GM20431 (cell line): Measurements from ENCODE around the gene SATB2.

Source experiments
- in situ Hi-C: fragments of 300-500 bp; cut with MseI, MboI; formaldehyde crosslinking; loops from one replicate; pipeline ENCODE4 v1.15.0; 2020; ENCODE audit warnings: low sequenced_read_pairs; ENCODE audit not compliant: unreplicated experiment

The SATB2 gene

GRCh38 chr2:199455545-199456382, 2.0 kb downstream of the SATB2 start:
- in situ Hi-C loops = no loop called here

- in situ Hi-C loops = no loop called here
Measured at GRCh38 chr2:199455210-199455544, 2.6 kb downstream of the SATB2 start.

GRCh38 chr2:199452991-199453379, 4.8 kb downstream of the SATB2 start:
- in situ Hi-C loops = no loop called here

GRCh38 chr2:199452260-199452990, 5.3 kb downstream of the SATB2 start:
- in situ Hi-C loops = no loop called here

- in situ Hi-C loops = no loop called here
Measured at GRCh38 chr2:199449956-199450355, 7.8 kb downstream of the SATB2 start.

GRCh38 chr2:199449455-199449854, 8.3 kb downstream of the SATB2 start:
- in situ Hi-C loops = no loop called here

- in situ Hi-C loops = no loop called here
Measured at GRCh38 chr2:199446996-199447576, 10.7 kb downstream of the SATB2 start.

GRCh38 chr2:199444749-199445148, 13.0 kb downstream of the SATB2 start:
- in situ Hi-C loops = no loop called here

GRCh38 chr2:199443589-199444130, 14.1 kb downstream of the SATB2 start:
- in situ Hi-C loops = no loop called here

GRCh38 chr2:199442173-199442572, 15.6 kb downstream of the SATB2 start:
- in situ Hi-C loops = no loop called here

- in situ Hi-C loops = no loop called here
Measured at GRCh38 chr2:199441759-199442158, 16.0 kb downstream of the SATB2 start.

GRCh38 chr2:199440118-199440517, 17.6 kb downstream of the SATB2 start:
- in situ Hi-C loops = no loop called here

GRCh38 chr2:199439542-199439941, 18.2 kb downstream of the SATB2 start:
- in situ Hi-C loops = no loop called here

- in situ Hi-C loops = no loop called here
Measured at GRCh38 chr2:199439066-199439465, 18.7 kb downstream of the SATB2 start.

- in situ Hi-C loops = no loop called here
Measured at GRCh38 chr2:199434555-199434954, 23.2 kb downstream of the SATB2 start.

- in situ Hi-C loops = no loop called here
Measured at GRCh38 chr2:199433204-199433832, 24.4 kb downstream of the SATB2 start.

GRCh38 chr2:199431746-199432213, 26.0 kb downstream of the SATB2 start:
- in situ Hi-C loops = no loop called here

GRCh38 chr2:199430214-199430613, 27.5 kb downstream of the SATB2 start:
- in situ Hi-C loops = no loop called here

GRCh38 chr2:199428291-199428690, 29.4 kb downstream of the SATB2 start:
- in situ Hi-C loops = no loop called here

- in situ Hi-C loops = no loop called here
Measured at GRCh38 chr2:199424160-199424559, 33.6 kb downstream of the SATB2 start.
